Posterior vena cava (tissue), 2 donors: ENCODE results near the gene MFSD6L. TPM values are rescaled to one million over a fixed set of nuclear protein-coding genes. Genes with fewer than 3 reads are reported as not detected.

Experiments
- DNase-seq: peaks from one replicate; pipeline ENCODE4 v3.0.0-alpha.2; 2020; ENCODE audit warnings: low spot score
- intact Hi-C, 2 donors: fragments of 100-400 bp; cut with DNase I; formaldehyde crosslinking; loops; one replicate each; pipeline versions ENCODE4 v1.14.1 to v1.14.2; 2022 to 2023
- long read RNA-seq, 2 donors: library from polyadenylated mRNA; unstranded; transcript quantifications; one replicate each; pipeline ENCODE4 v2.0.0, GENCODE V29; 2020 to 2021
- total RNA-seq, 2 donors: library from RNA; stranded (reverse); fragmentation: NEBNext Ultra II Directional; extraction: Animal tissue kit (Norgen Biotek cat#: 25700); gene quantifications; one replicate each; pipeline ENCODE4 v1.2.1, GENCODE V29; 2021
- donor health status: DM: yes; HTN: yes; CAD: no.
- donor health status: DM: yes; HTN: yes; CAD: no.

Gene MFSD6L
- total RNA-seq = under 1 TPM in 1 of 2 donors, not detected in 1; 0.19 TPM
- long read RNA-seq, donor 1 = 0 reads
- long read RNA-seq, donor 2 = 0 reads

DNA sequence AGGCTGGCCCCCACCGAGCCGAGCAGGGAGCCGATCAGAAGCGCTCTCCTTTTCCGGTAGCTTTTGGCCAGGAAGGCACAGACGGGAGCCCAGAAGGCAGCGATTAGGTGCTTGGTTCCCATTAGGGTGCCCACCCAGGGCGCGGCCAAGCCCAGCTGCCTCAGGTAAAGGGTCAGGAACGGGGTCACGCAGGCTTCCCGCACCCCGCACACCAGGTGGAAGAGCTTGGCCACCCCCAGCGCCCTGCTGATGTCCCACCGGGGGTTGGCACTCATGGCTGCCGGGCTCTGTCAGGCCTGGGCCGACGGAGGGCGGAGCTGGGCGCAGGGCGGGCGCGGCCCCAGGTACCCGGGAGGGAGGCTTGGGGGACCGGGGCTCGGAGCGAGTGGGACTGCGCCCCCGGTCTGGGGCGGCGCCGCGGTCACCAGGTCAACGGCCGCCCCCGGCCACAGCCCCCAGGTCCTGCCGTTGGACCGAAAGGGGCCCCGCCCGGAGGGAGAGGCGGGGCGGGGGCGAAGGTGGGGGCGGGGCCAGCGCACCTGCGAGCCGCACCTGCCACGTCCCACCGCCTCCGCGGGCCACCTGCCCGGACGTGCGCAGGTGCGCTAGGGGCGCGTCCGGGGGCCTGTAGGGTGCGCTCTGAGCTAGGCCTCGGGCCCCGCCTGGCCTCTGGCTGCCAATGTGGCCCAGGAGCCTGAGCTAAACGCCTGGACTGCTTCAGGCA is at the start of gene MFSD6L:
Gene MFSD6L, minus strand, starts transcription at position 520 of the 724 bp plus-strand sequence. Its CDS starts 245 bp downstream, at position 275.
- DNase-seq = no peak

GRCh38 chr17:8847891-8848290 is 48.7 kb upstream of the MFSD6L start:
- no peak for DNase-seq

More for the DNA sequence above, at the start of gene MFSD6L:
- intact Hi-C loops = no loop called here

DNA sequence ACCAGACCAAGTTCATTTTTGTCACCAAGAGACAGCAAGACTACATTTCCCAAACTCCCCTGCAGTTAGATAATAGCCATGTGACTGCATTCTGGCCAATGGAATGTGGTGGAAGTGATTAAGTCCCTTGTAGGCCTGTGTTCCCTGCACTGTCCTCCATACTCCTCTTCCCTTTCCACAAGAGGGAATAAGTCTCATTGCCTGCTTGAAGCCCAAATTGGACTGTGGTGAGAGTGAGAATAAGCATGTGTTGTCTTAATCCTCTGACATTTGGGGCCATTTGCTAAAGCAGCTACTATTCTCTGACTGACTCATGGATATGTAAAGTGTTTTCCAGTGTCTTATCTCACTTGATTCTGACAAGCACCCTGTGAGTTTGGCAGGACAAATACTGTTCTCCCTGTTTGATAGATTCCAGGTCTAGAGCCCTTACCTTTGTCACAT is 47.6 kb upstream of the MFSD6L start:
- no peak for DNase-seq
- intact Hi-C loops = no loop called here

More at GRCh38 chr17:8847891-8848290, 48.7 kb upstream of the MFSD6L start:
- intact Hi-C loops = no loop called here

GRCh38 chr17:8844229-8845218 is 45.4 kb upstream of the MFSD6L start:
- no peak for DNase-seq
- intact Hi-C loops = no loop called here

DNA sequence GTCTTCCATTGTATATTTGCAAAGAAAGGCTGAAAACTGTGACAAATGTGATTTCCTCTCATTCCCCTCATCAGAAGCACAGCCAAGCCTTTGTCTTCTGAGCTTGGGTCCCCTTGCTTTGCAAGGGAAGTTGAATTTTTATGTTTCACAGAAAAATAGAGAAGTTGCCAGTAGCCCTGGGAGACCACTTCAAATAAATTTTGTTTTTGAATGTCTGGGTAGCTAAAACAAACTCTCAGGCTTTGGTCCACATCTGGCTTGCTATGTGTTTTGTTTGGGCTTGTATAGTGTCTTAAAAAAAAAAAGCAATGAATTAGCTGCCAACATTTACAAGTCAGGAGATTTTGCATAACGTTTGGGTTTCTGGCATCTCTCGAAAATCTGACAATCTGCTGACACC is 44.2 kb upstream of the MFSD6L start:
- intact Hi-C loops = no loop called here
- DNase-seq = no peak

GRCh38 chr17:8841844-8842243 is 42.7 kb upstream of the MFSD6L start:
- intact Hi-C loops = no loop called here
- no peak for DNase-seq

- intact Hi-C loops = no loop called here
- no peak for DNase-seq
Measured at GRCh38 chr17:8839410-8839935, 40.3 kb upstream of the MFSD6L start.

GRCh38 chr17:8838551-8839095 is 39.5 kb upstream of the MFSD6L start:
- DNase-seq = no peak
- intact Hi-C loops = no loop called here

DNA sequence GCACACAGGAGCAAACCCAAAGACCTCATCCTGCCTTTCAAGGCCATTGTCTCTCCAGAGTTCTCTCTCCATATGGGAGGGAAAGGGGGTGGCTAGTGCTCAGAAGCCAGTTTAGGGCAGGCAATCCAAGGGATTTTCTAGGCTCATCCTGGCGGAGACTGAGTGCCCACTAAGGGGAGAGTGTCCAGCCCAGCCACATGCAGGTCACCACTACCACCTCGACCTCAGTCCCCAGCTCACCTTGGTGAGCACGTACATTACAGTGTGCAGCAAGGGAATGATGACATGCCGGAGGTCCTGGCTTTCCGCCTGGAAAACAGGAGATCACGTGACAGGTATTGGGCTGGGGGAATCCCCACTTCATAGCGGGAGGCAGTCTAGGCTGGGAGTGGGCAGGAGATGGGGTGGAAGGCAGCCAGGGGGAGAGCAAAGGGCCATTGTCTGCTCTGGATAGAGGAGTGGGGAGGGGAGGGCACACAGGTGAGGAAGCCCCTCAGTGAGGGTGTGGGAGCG is 38.5 kb upstream of the MFSD6L start:
- no peak for DNase-seq
- intact Hi-C loops = no loop called here

- intact Hi-C loops = no loop called here
- no peak for DNase-seq
Measured at GRCh38 chr17:8836821-8837562, 37.8 kb upstream of the MFSD6L start.

DNA sequence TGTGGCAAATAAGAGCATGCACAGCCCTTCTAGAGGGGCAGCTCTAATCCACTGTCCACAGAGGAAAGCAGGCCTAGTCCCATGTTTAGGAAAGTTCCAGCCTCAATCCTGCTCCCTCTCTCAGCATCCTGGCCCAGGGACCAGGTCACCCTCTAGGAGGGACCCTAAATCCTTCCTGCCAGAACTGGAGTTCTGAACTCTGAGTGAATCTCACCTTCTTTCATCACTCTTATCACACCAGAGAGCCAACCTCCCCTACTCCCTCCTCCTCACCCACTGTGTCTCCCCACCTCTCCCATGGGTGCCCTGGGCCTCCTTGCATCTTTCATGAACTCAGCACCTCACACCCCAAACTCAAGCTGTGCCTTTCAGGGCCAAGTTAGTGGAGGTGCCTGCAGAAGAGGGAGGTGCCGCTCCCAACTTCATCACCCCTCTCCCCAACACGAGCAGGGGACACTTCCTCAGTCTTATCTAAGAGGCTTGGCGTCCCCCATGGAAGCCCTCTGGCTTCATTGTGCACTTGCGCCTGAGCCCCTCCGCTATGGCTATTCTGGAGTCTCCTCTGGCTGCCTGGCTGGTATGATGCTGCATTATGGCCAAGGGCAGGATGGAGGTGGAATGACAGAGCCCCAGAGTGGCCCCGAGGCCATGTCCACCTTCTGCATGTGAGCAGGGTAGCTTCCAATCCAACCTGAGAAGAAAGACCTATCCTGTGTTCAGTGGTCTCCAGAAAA is 36.6 kb upstream of the MFSD6L start:
- intact Hi-C loops = no loop called here
- no peak for DNase-seq

GRCh38 chr17:8835106-8835505 is 35.9 kb upstream of the MFSD6L start:
- intact Hi-C loops = no loop called here
- no peak for DNase-seq

- DNase-seq = no peak
Measured at GRCh38 chr17:8832711-8833352, 33.7 kb upstream of the MFSD6L start.

GRCh38 chr17:8831234-8831849 is 32.2 kb upstream of the MFSD6L start:
- no peak for DNase-seq
- intact Hi-C loops = no loop called here

More at GRCh38 chr17:8832711-8833352, 33.7 kb upstream of the MFSD6L start:
- intact Hi-C loops = no loop called here

DNA sequence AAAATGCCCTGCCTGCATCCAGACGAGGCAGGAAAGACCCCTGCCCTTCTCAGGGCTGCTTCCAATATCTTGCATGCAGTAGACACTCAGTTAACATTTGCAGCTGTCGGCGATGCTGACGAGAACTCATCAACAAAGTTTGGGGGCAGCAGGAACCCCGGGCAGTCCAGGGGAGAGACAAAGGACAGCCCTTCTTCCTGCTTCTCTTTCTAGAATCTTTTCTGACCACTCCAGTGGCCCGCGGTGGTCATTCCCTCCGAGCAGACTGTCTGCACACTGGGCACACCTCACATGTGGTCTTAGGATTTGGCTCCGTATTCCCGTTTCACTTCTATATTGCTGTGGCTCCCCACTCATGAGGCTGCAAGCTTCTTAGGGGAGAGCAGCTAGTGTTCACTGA is 31.0 kb upstream of the MFSD6L start:
- no peak for DNase-seq

GRCh38 chr17:8829036-8829941 is 30.1 kb upstream of the MFSD6L start:
- DNase-seq = no peak
- intact Hi-C loops = no loop called here

More for the DNA sequence above, 31.0 kb upstream of the MFSD6L start:
- intact Hi-C loops = no loop called here
